Astrocyte (in vitro differentiated cells and primary cell): ENCODE results near the gene VDAC1. TPM values are rescaled to one million over a fixed set of nuclear protein-coding genes. Genes with fewer than 3 reads are reported as not detected.
A peak's percentile ranks its signal among the peaks of the same experiment; 100 is the strongest.

Experiments used
- DNase-seq: peaks from one replicate; pipeline ENCODE4 v3.0.0-alpha.2; 2010; ENCODE audit warnings: low read depth
- FAIRE-seq: peaks from 2 replicates; lab custom pipeline; 2011; peaks lifted over from hg19 to GRCh38; lab: Jason Lieb, UNC
- H2AFZ ChIP-seq: 2 replicates; pipeline ENCODE4 v1.6.0; 2012; ENCODE audit warnings: low read depth, low read length, inconsistent platforms
- H3K27ac ChIP-seq: 2 replicates; pipeline ENCODE4 v1.5.1; 2011; ENCODE audit warnings: low read depth, low read length, inconsistent platforms
- H3K27me3 ChIP-seq: 2 replicates; pipeline ENCODE4 v1.6.0; 2011; ENCODE audit warnings: low read length, inconsistent platforms; ENCODE audit not compliant: insufficient read depth
- H3K36me3 ChIP-seq: 2 replicates; pipeline ENCODE4 v1.5.1; 2011; ENCODE audit warnings: low read length, inconsistent platforms; ENCODE audit not compliant: insufficient read depth
- H3K4me1 ChIP-seq: 2 replicates; pipeline ENCODE4 v1.5.1; 2011; ENCODE audit warnings: low read length, inconsistent platforms; ENCODE audit not compliant: insufficient read depth
- H3K4me2 ChIP-seq: 2 replicates; pipeline ENCODE4 v1.6.0; 2012; ENCODE audit warnings: low read length, inconsistent platforms
- H3K4me3 ChIP-seq: 2 replicates; pipeline ENCODE4 v1.5.1; 2011; ENCODE audit warnings: low read depth, mild to moderate bottlenecking, low read length, inconsistent platforms; ENCODE audit not compliant: insufficient read depth
- H3K79me2 ChIP-seq: 2 replicates; pipeline ENCODE4 v1.6.0; 2012; ENCODE audit warnings: mild to moderate bottlenecking, low read length, inconsistent platforms; ENCODE audit not compliant: insufficient read depth
- H3K9ac ChIP-seq: 2 replicates; pipeline ENCODE4 v1.6.0; 2012; ENCODE audit warnings: mild to moderate bottlenecking, low read length, inconsistent platforms
- H3K9me3 ChIP-seq: 2 replicates; pipeline ENCODE4 v1.5.1; 2012; ENCODE audit warnings: low read depth, mild to moderate bottlenecking, low read length, inconsistent platforms; ENCODE audit not compliant: insufficient read depth
- H4K20me1 ChIP-seq: 2 replicates; pipeline ENCODE4 v1.6.0; 2012; ENCODE audit warnings: low read length, inconsistent platforms; ENCODE audit not compliant: insufficient read depth
- H3K27ac Mint-ChIP-seq: one replicate; pipeline ENCODE4 v1.8.0; 2021; ENCODE audit warnings: mild to moderate bottlenecking, mixed read lengths; ENCODE audit not compliant: unreplicated experiment
- H3K27me3 Mint-ChIP-seq: one replicate; pipeline ENCODE4 v1.8.0; 2021; ENCODE audit warnings: low read depth, mixed read lengths; ENCODE audit not compliant: unreplicated experiment
- H3K36me3 Mint-ChIP-seq: one replicate; pipeline ENCODE4 v1.8.0; 2021; ENCODE audit warnings: low read depth, mixed read lengths; ENCODE audit not compliant: unreplicated experiment
- H3K4me1 Mint-ChIP-seq: one replicate; pipeline ENCODE4 v1.8.0; 2021; ENCODE audit warnings: low read depth, mixed read lengths; ENCODE audit not compliant: unreplicated experiment
- H3K4me3 Mint-ChIP-seq: one replicate; pipeline ENCODE4 v1.8.0; 2021; ENCODE audit warnings: mild to moderate bottlenecking, moderate library complexity, mixed read lengths; ENCODE audit not compliant: unreplicated experiment
- H3K9me3 Mint-ChIP-seq: one replicate; pipeline ENCODE4 v1.8.0; 2021; ENCODE audit warnings: mild to moderate bottlenecking, mixed read lengths; ENCODE audit not compliant: unreplicated experiment
- CTCF ChIP-seq: IDR thresholded peaks from 2 replicates; pipeline ENCODE4 v1.5.1; 2011; ENCODE audit warnings: low read depth, mild to moderate bottlenecking, inconsistent platforms, low read length, moderate library complexity; ENCODE audit not compliant: insufficient read depth
- EZH2 ChIP-seq: IDR thresholded peaks from 2 replicates; pipeline ENCODE4 v1.6.1; 2012; ENCODE audit warnings: mild to moderate bottlenecking, low read length, inconsistent platforms; ENCODE audit not compliant: insufficient read depth
- total RNA-seq: library from RNA; stranded (reverse); gene quantifications from 2 replicates; pipeline ENCODE4 v1.2.1, GENCODE V29; 2021

Gene VDAC1
- total RNA-seq, 1 donor from 2014 or later, result 364 TPM

GRCh38 chr5:133966090-133966489 is 38.7 kb downstream of the VDAC1 start:
- FAIRE-seq, result no peak
- peaks cover 65% of the 10 kb centered on the region for H3K79me2 ChIP-seq

GRCh38 chr5:133963493-133964128 is 41.2 kb downstream of the VDAC1 start:
- Histone ChIP-seq H3K4me1 (peaks cover 22% of the 10 kb centered on the region), H3K4me3 (no peak overlapping the region), H4K20me1 (peaks cover 22% of the 10 kb centered on the region), H3K9me3 (no peaks in the 10 kb centered on the region), H3K36me3 (peaks cover 5% of the 10 kb centered on the region), H3K27me3 (no peaks in the 10 kb centered on the region), H3K79me2 (peaks cover 86% of the 10 kb centered on the region), H2AFZ (no peak overlapping the region), H3K4me2 (peak overlapping the region; percentile 71), H3K27ac (peak overlapping the region; percentile 65), H3K9ac (peak overlapping the region; percentile 8)
- Mint-ChIP-seq H3K9me3 (no peaks in the 10 kb centered on the region), H3K27me3 (no peaks in the 10 kb centered on the region), H3K4me3 (peak overlapping the region; percentile 36), H3K36me3 (no peaks in the 10 kb centered on the region), H3K27ac (peak overlapping the region; percentile 36), H3K4me1 (peaks cover 31% of the 10 kb centered on the region)
- FAIRE-seq, result no peak
- DNase-seq, result no peak
- TF ChIP-seq CTCF, result no peak
- no peak for TF ChIP-seq EZH2

More at GRCh38 chr5:133966090-133966489, 38.7 kb downstream of the VDAC1 start:
- TF ChIP-seq EZH2 (no peak), CTCF (no peak)
- Histone ChIP-seq H3K36me3 (peaks cover under 1% of the 10 kb centered on the region), H3K4me2 (no peak overlapping the region), H4K20me1 (peaks cover 11% of the 10 kb centered on the region), H2AFZ (no peak overlapping the region), H3K27ac (no peak overlapping the region), H3K9me3 (no peaks in the 10 kb centered on the region), H3K4me1 (peaks cover 22% of the 10 kb centered on the region), H3K27me3 (no peaks in the 10 kb centered on the region), H3K4me3 (no peak overlapping the region), H3K9ac (no peak overlapping the region)
- H3K27me3 Mint-ChIP-seq, result no peaks in the 10 kb centered on the region
- no peaks in the 10 kb centered on the region for H3K36me3 Mint-ChIP-seq
- H3K4me1 Mint-ChIP-seq, result peaks cover 39% of the 10 kb centered on the region
- no peak for DNase-seq
- H3K9me3 Mint-ChIP-seq, result no peaks in the 10 kb centered on the region
- H3K27ac Mint-ChIP-seq, result no peak overlapping the region
- H3K4me3 Mint-ChIP-seq, result no peak overlapping the region
